CD8-positive, alpha-beta memory T cell (primary cell): ENCODE measurements around the gene RPS21. TPM values are rescaled to one million over a fixed set of nuclear protein-coding genes. Genes with fewer than 3 reads are reported as not detected.

Experiments used
- CTCF ChIA-PET: fragments of 350-600 bp; sonication (Branson Sonifier 250); formaldehyde crosslinking; loops from one replicate; lab custom pipeline; 2021; ENCODE audit warnings: antibody characterized with exemption; lab: Charles Lee
- POLR2A ChIA-PET: fragments of 350-600 bp; sonication (Branson Sonifier 250); formaldehyde crosslinking; loops from one replicate; lab custom pipeline; 2021; ENCODE audit warnings: antibody characterized with exemption; lab: Charles Lee
- DNase-seq, 5 donors: peaks; one replicate each; pipeline versions ENCODE4 v3.0.0 to v3.0.0-alpha.2; 2020 to 2022; ENCODE audit warnings: mixed read lengths in 1 of 5
- H3K27ac ChIP-seq: one replicate; pipeline ENCODE4 v1.7.0; 2013; ENCODE audit warnings: low read depth, mild to moderate bottlenecking, low read length, moderate library complexity
- H3K27me3 ChIP-seq: 2 replicates; pipeline ENCODE4 v1.7.0; 2013; ENCODE audit warnings: low read length, mild to moderate bottlenecking; ENCODE audit not compliant: insufficient read depth, poor library complexity, severe bottlenecking
- H3K36me3 ChIP-seq: 2 replicates; pipeline ENCODE4 v1.7.0; 2013; ENCODE audit warnings: mild to moderate bottlenecking, low read length, moderate library complexity; ENCODE audit not compliant: insufficient read depth
- H3K4me1 ChIP-seq: 2 replicates; pipeline ENCODE4 v1.7.0; 2013; ENCODE audit warnings: mild to moderate bottlenecking, low read length, moderate library complexity; ENCODE audit not compliant: insufficient read depth
- H3K4me3 ChIP-seq: 2 replicates; pipeline ENCODE4 v1.7.0; 2013; ENCODE audit warnings: mild to moderate bottlenecking, low read length
- H3K9me3 ChIP-seq: 2 replicates; pipeline ENCODE4 v1.7.0; 2013; ENCODE audit warnings: mild to moderate bottlenecking, low read length
- H3K27ac Mint-ChIP-seq, 8 donors: one replicate each; pipeline ENCODE4 v1.8.0; 2020 to 2021; ENCODE audit warnings: mixed read lengths in 8 of 8, mild to moderate bottlenecking in 6 of 8, inconsistent platforms in 3 of 8, moderate library complexity in 3 of 8
- H3K27me3 Mint-ChIP-seq, 2 donors: one replicate each; pipeline ENCODE4 v1.8.0; 2020 to 2021; ENCODE audit warnings: mixed read lengths in 2 of 2, mild to moderate bottlenecking in 1 of 2, moderate library complexity in 1 of 2
- H3K36me3 Mint-ChIP-seq, 3 donors: one replicate each; pipeline ENCODE4 v1.8.0; 2020 to 2021; ENCODE audit warnings: mixed read lengths in 3 of 3, inconsistent platforms in 1 of 3, mild to moderate bottlenecking in 1 of 3
- H3K4me1 Mint-ChIP-seq, 3 donors: one replicate each; pipeline ENCODE4 v1.8.0; 2020 to 2021; ENCODE audit warnings: mixed read lengths in 3 of 3, inconsistent platforms in 1 of 3, mild to moderate bottlenecking in 1 of 3
- H3K4me3 Mint-ChIP-seq, 7 donors: one replicate each; pipeline ENCODE4 v1.8.0; 2020 to 2021; ENCODE audit warnings: mixed read lengths in 7 of 7, mild to moderate bottlenecking in 6 of 7, moderate library complexity in 4 of 7, inconsistent platforms in 2 of 7
- H3K9me3 Mint-ChIP-seq, 5 donors: one replicate each; pipeline ENCODE4 v1.8.0; 2020 to 2022; ENCODE audit warnings: mixed read lengths in 5 of 5, mild to moderate bottlenecking in 3 of 5, moderate library complexity in 2 of 5, inconsistent platforms in 1 of 5
- polyA plus RNA-seq: library from polyadenylated mRNA; unstranded; fragments of 300-500 nt; fragmentation: Illumina TruSeq; gene quantifications from one replicate; pipeline ENCODE4 v1.2.3, GENCODE V29; 2021
- total RNA-seq, 2 experiments: library from RNA; stranded (reverse); gene quantifications; one replicate each; pipeline ENCODE4 v1.2.3, GENCODE V29; 2021

Gene RPS21
- total and polyA plus RNA-seq, 3 experiments from 2014 or later: 2,034 to 2,161 (median 2,072) TPM

- Mint-ChIP-seq H3K36me3 (peaks cover 0 to 8% (median 0%) of the 10 kb centered on the region in 3 donors), H3K27me3 (no peaks in the 10 kb centered on the region), H3K4me3 (peak overlapping the region in 3 of 7 donors; percentile 20 to 72 (median 66)), H3K9me3 (no peaks in the 10 kb centered on the region), H3K4me1 (peaks cover 15 to 31% (median 16%) of the 10 kb centered on the region in 3 donors), H3K27ac (peak overlapping the region in 4 of 8 donors; percentile 60 to 74 (median 68))
- no peaks in the 10 kb centered on the region for H3K27me3 ChIP-seq
- CTCF ChIA-PET: no interaction called here
- H3K9me3 ChIP-seq: no peaks in the 10 kb centered on the region
- POLR2A ChIA-PET: interaction anchor here (0.6 kb wide), 1 partner anchor 17 kb away, joined by 4 read pairs; no protein-coding TSS in a partner anchor
- no peak overlapping the region for H3K4me3 ChIP-seq
- DNase-seq: no peak
- H3K27ac ChIP-seq: no peak overlapping the region
- peaks cover 23% of the 10 kb centered on the region for H3K4me1 ChIP-seq
- H3K36me3 ChIP-seq: no peaks in the 10 kb centered on the region
Measured at GRCh38 chr20:62403331-62403730, 16.4 kb downstream of the RPS21 start.

GRCh38 chr20:62404112-62404665 lies 17.3 kb downstream of the RPS21 start:
- no peak overlapping the region for H3K4me3 ChIP-seq
- no peaks in the 10 kb centered on the region for H3K9me3 Mint-ChIP-seq
- H3K27me3 ChIP-seq: no peaks in the 10 kb centered on the region
- H3K36me3 ChIP-seq: no peaks in the 10 kb centered on the region
- H3K9me3 ChIP-seq: no peaks in the 10 kb centered on the region
- DNase-seq: no peak
- H3K4me1 ChIP-seq: peaks cover 23% of the 10 kb centered on the region
- H3K27ac ChIP-seq: no peak overlapping the region
- H3K27ac Mint-ChIP-seq: peak overlapping the region in 5 of 8 donors; percentile 17 to 74 (median 38)
- H3K4me1 Mint-ChIP-seq: peaks cover 15 to 31% (median 16%) of the 10 kb centered on the region in 3 donors
- CTCF ChIA-PET: no interaction called here
- H3K36me3 Mint-ChIP-seq: peaks cover 0 to 8% (median 0%) of the 10 kb centered on the region in 3 donors
- POLR2A ChIA-PET: no interaction called here
- peak overlapping the region in 5 of 7 donors; percentile 32 to 81 (median 72) for H3K4me3 Mint-ChIP-seq
- H3K27me3 Mint-ChIP-seq: no peaks in the 10 kb centered on the region

- peaks cover 0 to 8% (median 0%) of the 10 kb centered on the region in 3 donors for H3K36me3 Mint-ChIP-seq
- H3K27me3 Mint-ChIP-seq: no peaks in the 10 kb centered on the region
- Histone ChIP-seq H3K27ac (no peak overlapping the region), H3K4me3 (no peak overlapping the region), H3K36me3 (no peaks in the 10 kb centered on the region), H3K4me1 (peaks cover 23% of the 10 kb centered on the region), H3K9me3 (no peaks in the 10 kb centered on the region), H3K27me3 (no peaks in the 10 kb centered on the region)
- peaks cover 15 to 36% (median 20%) of the 10 kb centered on the region in 3 donors for H3K4me1 Mint-ChIP-seq
- peak overlapping the region in 2 of 8 donors; percentile 14 to 60 for H3K27ac Mint-ChIP-seq
- H3K9me3 Mint-ChIP-seq: no peaks in the 10 kb centered on the region
- H3K4me3 Mint-ChIP-seq: peak overlapping the region in 1 of 7 donors; percentile 83
- DNase-seq: no peak
- ChIA-PET POLR2A (no interaction called here), CTCF (no interaction called here)
Measured at GRCh38 chr20:62404761-62405107, 17.8 kb downstream of the RPS21 start.

- POLR2A ChIA-PET: interaction anchor here (0.9 kb wide), 1 partner anchor 14 kb away, joined by 3 read pairs; no protein-coding TSS in a partner anchor
- CTCF ChIA-PET: no interaction called here
- Mint-ChIP-seq H3K27me3 (no peaks in the 10 kb centered on the region), H3K4me3 (peak overlapping the region; percentile 71 to 87 (median 76)), H3K9me3 (no peaks in the 10 kb centered on the region), H3K36me3 (peaks cover 0 to 8% (median 0%) of the 10 kb centered on the region in 3 donors), H3K27ac (peak overlapping the region in 7 of 8 donors; percentile 29 to 69 (median 60)), H3K4me1 (peaks cover 15 to 42% (median 20%) of the 10 kb centered on the region in 3 donors)
- Histone ChIP-seq H3K4me1 (peaks cover 23% of the 10 kb centered on the region), H3K27ac (no peak overlapping the region), H3K4me3 (no peak overlapping the region), H3K9me3 (no peaks in the 10 kb centered on the region), H3K36me3 (no peaks in the 10 kb centered on the region), H3K27me3 (no peaks in the 10 kb centered on the region)
- no peak for DNase-seq
Measured at GRCh38 chr20:62405108-62405980, 18.4 kb downstream of the RPS21 start.

GRCh38 chr20:62405981-62406513 lies 19.1 kb downstream of the RPS21 start:
- peak overlapping the region; percentile 49 for H3K4me3 ChIP-seq

GRCh38 chr20:62406635-62407176 lies 19.8 kb downstream of the RPS21 start:
- peak overlapping the region in 4 of 8 donors; percentile 29 to 69 (median 50) for H3K27ac Mint-ChIP-seq
- peaks cover 15 to 46% (median 20%) of the 10 kb centered on the region in 3 donors for H3K4me1 Mint-ChIP-seq
- no peak for DNase-seq
- H3K27ac ChIP-seq: peak overlapping the region; percentile 14
- H3K27me3 ChIP-seq: no peaks in the 10 kb centered on the region
- CTCF ChIA-PET: no interaction called here
- no peaks in the 10 kb centered on the region for H3K9me3 Mint-ChIP-seq
- H3K27me3 Mint-ChIP-seq: no peaks in the 10 kb centered on the region
- H3K9me3 ChIP-seq: no peaks in the 10 kb centered on the region
- peak overlapping the region; percentile 71 to 87 (median 76) for H3K4me3 Mint-ChIP-seq
- POLR2A ChIA-PET: no interaction called here
- peaks cover 0 to 5% (median 0%) of the 10 kb centered on the region in 3 donors for H3K36me3 Mint-ChIP-seq
- H3K4me3 ChIP-seq: peak overlapping the region; percentile 49
- no peaks in the 10 kb centered on the region for H3K36me3 ChIP-seq
- peaks cover 23% of the 10 kb centered on the region for H3K4me1 ChIP-seq

More at GRCh38 chr20:62405981-62406513, 19.1 kb downstream of the RPS21 start:
- Mint-ChIP-seq H3K4me1 (peaks cover 15 to 46% (median 20%) of the 10 kb centered on the region in 3 donors), H3K9me3 (no peaks in the 10 kb centered on the region), H3K36me3 (peaks cover 0 to 5% (median 0%) of the 10 kb centered on the region in 3 donors), H3K27ac (peak overlapping the region in 7 of 8 donors; percentile 29 to 84 (median 68)), H3K4me3 (peak overlapping the region; percentile 71 to 87 (median 76)), H3K27me3 (no peaks in the 10 kb centered on the region)
- no peak for DNase-seq
- H3K4me1 ChIP-seq: peaks cover 23% of the 10 kb centered on the region
- CTCF ChIA-PET: no interaction called here
- H3K9me3 ChIP-seq: no peaks in the 10 kb centered on the region
- H3K27me3 ChIP-seq: no peaks in the 10 kb centered on the region
- no peaks in the 10 kb centered on the region for H3K36me3 ChIP-seq
- POLR2A ChIA-PET: interaction anchor here (0.9 kb wide), 1 partner anchor 15 kb away, joined by 3 read pairs; no protein-coding TSS in a partner anchor
- peak overlapping the region; percentile 14 for H3K27ac ChIP-seq

- DNase-seq: peak; percentile 84 to 95 (median 90)
- H3K36me3 Mint-ChIP-seq: peaks cover 0 to 1% (median 0%) of the 10 kb centered on the region in 3 donors
- peak within 1 kb of the TSS; percentile 29 to 87 (median 68) for H3K27ac Mint-ChIP-seq
- H3K4me1 Mint-ChIP-seq: peaks cover 15 to 46% (median 20%) of the 10 kb centered on the region in 3 donors
- H3K4me1 ChIP-seq: peaks cover 23% of the 10 kb centered on the region
- no peaks in the 10 kb centered on the region for H3K27me3 ChIP-seq
- H3K4me3 ChIP-seq: peak within 1 kb of the TSS; percentile 73
- no peaks in the 10 kb centered on the region for H3K27me3 Mint-ChIP-seq
- H3K9me3 ChIP-seq: no peaks in the 10 kb centered on the region
- peak within 1 kb of the TSS; percentile 57 for H3K27ac ChIP-seq
- ChIA-PET CTCF (interaction anchor here (1.7 kb wide), 1 partner anchor 25 kb away, joined by 6 read pairs; no protein-coding TSS in a partner anchor), POLR2A (interaction anchor here (0.6 kb wide), 1 partner anchor 21 kb away, joined by 4 read pairs; the partner anchor contains the start of gene RPS21)
- H3K36me3 ChIP-seq: no peaks in the 10 kb centered on the region
- H3K4me3 Mint-ChIP-seq: peak within 1 kb of the TSS; percentile 82 to 93 (median 83)
- no peaks in the 10 kb centered on the region for H3K9me3 Mint-ChIP-seq
Measured at GRCh38 chr20:62407221-62407992, 20.5 kb downstream of the RPS21 start, which contains the start of gene CABLES2. Gene CABLES2, minus strand, starts transcription at chr20:62407285. Its CDS starts 9 bp downstream, at chr20:62407276.
